DND-41 (cell line): ENCODE results near the gene ABCF2.

ENCODE experiments used
- ATAC-seq: fragments of 200-7000 bp; cut with Tn5 transposase; 3 replicates; pipeline ENCODE4 v1.9.1; 2021; ENCODE audit warnings: low read depth; ENCODE audit not compliant: insufficient read depth
- DNase-seq: peaks from one replicate; pipeline ENCODE4 v3.0.0-alpha.2; 2020
- H2AFZ ChIP-seq: 2 replicates; pipeline ENCODE4 v1.6.0; 2012; ENCODE audit warnings: low read depth, low read length
- H3K27ac ChIP-seq: 2 replicates; pipeline ENCODE4 v1.5.1; 2012; ENCODE audit warnings: low read length, inconsistent platforms
- H3K27me3 ChIP-seq: fragments of 200-600 bp; sonication (generic); 2 replicates; pipeline ENCODE4 v1.6.0; 2012; ENCODE audit warnings: low read length, mild to moderate bottlenecking, inconsistent platforms; ENCODE audit not compliant: insufficient read depth, poor library complexity
- H3K36me3 ChIP-seq: 2 replicates; pipeline ENCODE4 v1.5.1; 2012; ENCODE audit warnings: low read length, inconsistent platforms; ENCODE audit not compliant: insufficient read depth
- H3K4me1 ChIP-seq: 2 replicates; pipeline ENCODE4 v1.5.1; 2012; ENCODE audit warnings: mild to moderate bottlenecking, low read length; ENCODE audit not compliant: insufficient read depth
- H3K4me2 ChIP-seq: 2 replicates; pipeline ENCODE4 v1.6.0; 2012; ENCODE audit warnings: mild to moderate bottlenecking, moderate library complexity, low read length, inconsistent platforms; ENCODE audit not compliant: insufficient read depth
- H3K4me3 ChIP-seq, 2 experiments: fragments of 200-600 bp in 1 of 2; shearing (Covaris generic) in 1 of 2; 2 replicates each; pipeline ENCODE4 v1.5.1; 2012 to 2016; ENCODE audit warnings: inconsistent platforms in 2 of 2, low read length in 2 of 2, mild to moderate bottlenecking in 2 of 2, low read depth in 1 of 2, moderate library complexity in 1 of 2
- H3K79me2 ChIP-seq: 2 replicates; pipeline ENCODE4 v1.6.0; 2012; ENCODE audit warnings: low read length, inconsistent platforms; ENCODE audit not compliant: insufficient read depth
- H3K9ac ChIP-seq: 2 replicates; pipeline ENCODE4 v1.6.0; 2012; ENCODE audit warnings: low read depth, mild to moderate bottlenecking, inconsistent platforms, low read length, moderate library complexity
- H3K9me3 ChIP-seq: 2 replicates; pipeline ENCODE4 v1.5.1; 2012; ENCODE audit warnings: low read length, moderate library complexity, mild to moderate bottlenecking, inconsistent platforms; ENCODE audit not compliant: insufficient read depth, severe bottlenecking
- H4K20me1 ChIP-seq: 2 replicates; pipeline ENCODE4 v1.6.0; 2012; ENCODE audit warnings: low read length; ENCODE audit not compliant: insufficient read depth
- EZH2 ChIP-seq: IDR thresholded peaks from 3 replicates; pipeline ENCODE4 v1.6.1; 2012; ENCODE audit warnings: borderline replicate concordance, low read depth, mild to moderate bottlenecking, moderate library complexity, low read length, inconsistent platforms; ENCODE audit not compliant: severe bottlenecking
- TF ChIP-seq, protein P1 (sequence below): IDR thresholded peaks from 2 replicates; pipeline ENCODE4 v1.5.1; 2012; ENCODE audit warnings: borderline replicate concordance, low read length, moderate library complexity, mild to moderate bottlenecking; ENCODE audit not compliant: poor library complexity, severe bottlenecking; ENCODE audit errors: extremely low read depth

The ABCF2 gene

DNA sequence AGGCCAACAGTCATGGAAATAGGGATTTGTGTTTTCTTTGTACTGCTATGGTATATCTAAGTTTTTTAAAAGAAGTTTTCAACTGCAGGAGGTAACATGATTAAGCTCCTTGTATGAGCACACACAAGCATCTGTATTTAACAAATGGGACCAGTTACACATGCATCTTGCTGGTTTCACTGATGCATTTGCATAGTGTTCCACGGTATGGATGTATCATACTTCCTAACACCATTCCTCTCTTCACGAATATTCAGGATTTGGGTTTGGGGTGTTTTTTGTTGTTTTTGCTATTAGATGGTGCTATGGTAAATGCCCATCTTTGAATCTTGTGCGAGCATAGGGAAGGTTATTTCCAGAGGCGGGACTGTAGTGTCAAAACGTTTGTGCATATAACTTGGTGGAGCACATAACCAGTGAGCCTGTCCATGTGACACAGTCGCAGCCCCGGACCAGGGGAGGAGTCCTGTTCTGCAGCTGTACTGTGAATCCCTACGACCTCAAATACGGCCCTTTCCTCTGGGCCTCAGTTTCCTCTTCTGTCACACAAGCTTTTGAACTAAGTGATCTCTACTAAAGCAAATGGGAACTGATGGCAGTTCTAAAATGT lies 18.6 kb downstream of the ABCF2 start:
- no peak for DNase-seq
- no peaks in the 10 kb centered on the region for H3K9me3 ChIP-seq
- H3K79me2 ChIP-seq, result no peaks in the 10 kb centered on the region
- H3K4me2 ChIP-seq, result no peak overlapping the region
- no peak overlapping the region for H3K4me3 ChIP-seq
- H3K36me3 ChIP-seq, result peaks cover 8% of the 10 kb centered on the region
- H3K9ac ChIP-seq, result no peak overlapping the region
- TF ChIP-seq, protein P1, sequence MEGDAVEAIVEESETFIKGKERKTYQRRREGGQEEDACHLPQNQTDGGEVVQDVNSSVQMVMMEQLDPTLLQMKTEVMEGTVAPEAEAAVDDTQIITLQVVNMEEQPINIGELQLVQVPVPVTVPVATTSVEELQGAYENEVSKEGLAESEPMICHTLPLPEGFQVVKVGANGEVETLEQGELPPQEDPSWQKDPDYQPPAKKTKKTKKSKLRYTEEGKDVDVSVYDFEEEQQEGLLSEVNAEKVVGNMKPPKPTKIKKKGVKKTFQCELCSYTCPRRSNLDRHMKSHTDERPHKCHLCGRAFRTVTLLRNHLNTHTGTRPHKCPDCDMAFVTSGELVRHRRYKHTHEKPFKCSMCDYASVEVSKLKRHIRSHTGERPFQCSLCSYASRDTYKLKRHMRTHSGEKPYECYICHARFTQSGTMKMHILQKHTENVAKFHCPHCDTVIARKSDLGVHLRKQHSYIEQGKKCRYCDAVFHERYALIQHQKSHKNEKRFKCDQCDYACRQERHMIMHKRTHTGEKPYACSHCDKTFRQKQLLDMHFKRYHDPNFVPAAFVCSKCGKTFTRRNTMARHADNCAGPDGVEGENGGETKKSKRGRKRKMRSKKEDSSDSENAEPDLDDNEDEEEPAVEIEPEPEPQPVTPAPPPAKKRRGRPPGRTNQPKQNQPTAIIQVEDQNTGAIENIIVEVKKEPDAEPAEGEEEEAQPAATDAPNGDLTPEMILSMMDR, result no peak
- no peak for TF ChIP-seq EZH2
- no peak for ATAC-seq
- H3K4me1 ChIP-seq, result no peaks in the 10 kb centered on the region
- H2AFZ ChIP-seq, result no peak overlapping the region
- peaks cover 7% of the 10 kb centered on the region for H4K20me1 ChIP-seq
- peaks cover 6% of the 10 kb centered on the region for H3K27me3 ChIP-seq
- no peak overlapping the region for H3K27ac ChIP-seq

DNA sequence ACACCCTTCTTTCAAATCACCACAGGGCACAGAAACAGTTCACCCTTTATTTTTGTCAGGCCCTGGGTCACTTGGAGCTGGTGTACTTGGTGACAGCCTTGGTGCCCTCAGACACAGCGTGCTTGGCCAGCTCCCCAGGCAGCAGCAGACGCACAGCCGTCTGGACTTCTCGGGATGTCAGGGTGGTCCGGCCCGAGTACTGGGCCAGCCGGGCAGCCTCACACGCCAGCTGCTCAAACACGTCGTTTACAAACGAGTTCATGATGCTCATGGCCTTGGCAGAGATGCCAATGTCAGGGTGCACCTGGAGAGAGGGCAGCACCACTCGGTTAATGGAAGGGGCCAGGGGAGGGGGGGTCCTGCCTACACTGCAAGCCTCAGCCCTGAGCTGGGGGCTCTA lies 19.2 kb downstream of the ABCF2 start:
- no peak for DNase-seq
- Histone ChIP-seq H4K20me1 (peaks cover 9% of the 10 kb centered on the region; the same call in 1 of the 2 replicates), H3K4me1 (no peaks in the 10 kb centered on the region), H3K36me3 (peaks cover 2% of the 10 kb centered on the region; the same call in 1 of the 2 replicates), H3K27ac (no peak overlapping the region), H3K4me3 (no peak overlapping the region), H3K9me3 (no peaks in the 10 kb centered on the region), H3K4me2 (no peak overlapping the region), H2AFZ (no peak overlapping the region), H3K27me3 (peaks cover 10% of the 10 kb centered on the region), H3K9ac (no peak overlapping the region), H3K79me2 (no peaks in the 10 kb centered on the region)
- no peak for TF ChIP-seq EZH2
- TF ChIP-seq, protein P1, result no peak
- ATAC-seq, result no peak

- Histone ChIP-seq H3K9ac (no peak overlapping the region), H3K4me1 (no peaks in the 10 kb centered on the region), H3K79me2 (no peaks in the 10 kb centered on the region), H3K36me3 (no peaks in the 10 kb centered on the region), H4K20me1 (peaks cover 9% of the 10 kb centered on the region; the same call in 1 of the 2 replicates), H3K27me3 (peaks cover 12% of the 10 kb centered on the region), H3K4me3 (no peak overlapping the region), H3K9me3 (no peaks in the 10 kb centered on the region), H2AFZ (no peak overlapping the region), H3K4me2 (no peak overlapping the region), H3K27ac (no peak overlapping the region)
- no peak for TF ChIP-seq EZH2
- TF ChIP-seq, protein P1, result no peak
- ATAC-seq (no peak), DNase-seq (no peak)
Measured at GRCh38 chr7:151207315-151207714, 19.7 kb downstream of the ABCF2 start.

DNA sequence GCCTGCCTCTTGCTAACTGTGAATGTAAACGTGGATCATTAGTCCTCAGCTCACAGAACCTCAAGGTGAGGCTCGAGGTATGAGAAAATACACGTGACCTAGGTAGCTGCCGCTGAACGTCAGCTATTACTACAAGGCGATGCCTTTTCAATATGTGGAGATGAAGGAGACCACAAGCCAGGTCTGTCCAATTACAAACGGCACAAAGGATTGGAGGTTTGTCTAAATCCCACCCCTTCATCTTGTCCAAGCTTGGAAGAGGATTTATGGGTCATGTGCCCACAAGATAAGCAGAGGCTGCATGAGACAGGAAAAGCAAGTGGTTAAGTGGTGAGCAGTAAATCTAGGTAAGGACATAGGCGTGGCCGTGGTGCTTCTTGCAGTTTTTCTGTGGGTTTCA lies 20.1 kb downstream of the ABCF2 start:
- Histone ChIP-seq H3K9ac (no peak overlapping the region), H3K4me2 (no peak overlapping the region)

More for the DNA sequence above, 20.1 kb downstream of the ABCF2 start:
- H3K27me3 ChIP-seq, result peaks cover 12% of the 10 kb centered on the region
- no peaks in the 10 kb centered on the region for H3K36me3 ChIP-seq
- TF ChIP-seq, protein P1, result no peak
- TF ChIP-seq EZH2, result no peak
- no peak overlapping the region for H3K27ac ChIP-seq
- no peaks in the 10 kb centered on the region for H3K79me2 ChIP-seq
- ATAC-seq (no peak), DNase-seq (no peak)
- H3K9me3 ChIP-seq, result no peaks in the 10 kb centered on the region
- H3K4me1 ChIP-seq, result no peaks in the 10 kb centered on the region
- H3K4me3 ChIP-seq, result no peak overlapping the region
- peaks cover 9% of the 10 kb centered on the region; the same call in 1 of the 2 replicates for H4K20me1 ChIP-seq
- no peak overlapping the region for H2AFZ ChIP-seq
